ENCODE measurements around the gene CC2D1A.

The CC2D1A gene

GRCh38 chr19:13909430-13909829, 3.4 kb downstream of the CC2D1A start:
- Histone ChIP-seq H3K27ac (no peak overlapping the region), H3K36me3 (peaks cover 26 to 51% (median 41%) of the 10 kb centered on the region in 3 donors), H3K27me3 (no peaks in the 10 kb centered on the region), H3K4me1 (peaks cover 0 to 18% (median 16%) of the 10 kb centered on the region in 4 donors), H3K9me3 (no peaks in the 10 kb centered on the region), H3K4me3 (no peak overlapping the region)
- intact Hi-C loops (cut with DNase I; ENCODE audit: low total_unique reads): no loop called here
- no peak for TF ChIP-seq CTCF (IDR thresholded peaks at IDR 0.05)
- no peak for DNase-seq

- Histone ChIP-seq H3K4me3 (no peak overlapping the region), H3K9me3 (no peaks in the 10 kb centered on the region), H3K36me3 (peaks cover 41 to 90% (median 67%) of the 10 kb centered on the region in 3 donors), H3K4me1 (no peaks in the 10 kb centered on the region), H3K27ac (no peak overlapping the region), H3K27me3 (no peaks in the 10 kb centered on the region)
- intact Hi-C loops (cut with DNase I; ENCODE audit: low total_unique reads): no loop called here
- no peak for DNase-seq
- TF ChIP-seq CTCF (IDR thresholded peaks at IDR 0.05): no peak
Observed at GRCh38 chr19:13913352-13913751, 7.4 kb downstream of the CC2D1A start.

GRCh38 chr19:13914777-13915176, 8.8 kb downstream of the CC2D1A start:
- no peaks in the 10 kb centered on the region for H3K9me3 ChIP-seq
- no peaks in the 10 kb centered on the region for H3K27me3 ChIP-seq
- intact Hi-C loops (cut with DNase I; ENCODE audit: low total_unique reads): no loop called here
- no peak for TF ChIP-seq CTCF (IDR thresholded peaks at IDR 0.05)
- H3K36me3 ChIP-seq: peaks cover 54 to 98% (median 76%) of the 10 kb centered on the region in 3 donors
- no peak overlapping the region for H3K4me3 ChIP-seq
- H3K27ac ChIP-seq: no peak overlapping the region
- no peak for DNase-seq
- H3K4me1 ChIP-seq: no peaks in the 10 kb centered on the region

- DNase-seq: no peak
Observed at GRCh38 chr19:13917888-13918406, 11.9 kb downstream of the CC2D1A start.

GRCh38 chr19:13918726-13919411, 12.9 kb downstream of the CC2D1A start:
- no peak for TF ChIP-seq CTCF (IDR thresholded peaks at IDR 0.05)
- intact Hi-C loops (cut with DNase I; ENCODE audit: low total_unique reads): no loop called here
- DNase-seq: no peak
- Histone ChIP-seq H3K9me3 (no peaks in the 10 kb centered on the region), H3K4me1 (no peaks in the 10 kb centered on the region), H3K27ac (no peak overlapping the region), H3K27me3 (no peaks in the 10 kb centered on the region), H3K4me3 (no peak overlapping the region), H3K36me3 (peaks cover 70 to 100% (median 85%) of the 10 kb centered on the region in 3 donors)

More at GRCh38 chr19:13917888-13918406, 11.9 kb downstream of the CC2D1A start:
- intact Hi-C loops (cut with DNase I; ENCODE audit: low total_unique reads): no loop called here
- Histone ChIP-seq H3K4me1 (no peaks in the 10 kb centered on the region), H3K36me3 (peaks cover 69 to 100% (median 85%) of the 10 kb centered on the region in 3 donors), H3K9me3 (no peaks in the 10 kb centered on the region), H3K4me3 (no peak overlapping the region), H3K27ac (no peak overlapping the region), H3K27me3 (no peaks in the 10 kb centered on the region)
- TF ChIP-seq CTCF (IDR thresholded peaks at IDR 0.05): no peak
